ENCODE measurements around the gene GRAP2. TPM values are rescaled to one million over a fixed set of nuclear protein-coding genes. Genes with fewer than 3 reads are reported as not detected.

Gene GRAP2
- total and polyA plus RNA-seq, 2 experiments from 2014 or later: 0.42 TPM; not detected in 1

DNA sequence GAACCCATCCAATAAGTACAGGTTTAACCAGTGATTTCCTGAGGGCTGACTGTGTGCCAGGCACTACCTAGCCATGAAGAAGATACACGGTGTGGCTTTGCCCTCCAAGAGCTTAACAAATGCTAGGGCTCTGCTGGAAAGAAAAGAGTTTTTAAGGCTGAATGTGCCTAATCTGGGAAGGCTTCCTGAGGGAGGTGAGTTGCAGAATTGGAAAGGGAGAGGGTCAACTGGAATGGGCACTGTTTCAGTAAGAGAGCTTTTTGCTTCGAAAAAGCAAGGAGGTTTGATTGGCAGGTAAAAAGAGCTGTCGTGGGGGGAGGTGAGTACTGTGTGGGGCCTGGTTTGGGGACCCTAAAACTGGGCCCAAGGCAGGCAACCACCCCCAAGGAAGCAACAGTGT is 96.5 kb downstream of the GRAP2 start:
- H3K4me2 ChIP-seq: peak overlapping the region; percentile 96
- H3K9me2 ChIP-seq (ENCODE audit: insufficient read depth): no peaks in the 10 kb centered on the region
- DNase-seq (ENCODE audit: low spot score): no peak
- Mint-ChIP-seq H3K4me1 (peaks cover 71% of the 10 kb centered on the region), H3K9me3 (no peaks in the 10 kb centered on the region; the same call in 2 of the 3 replicates), H3K36me3 (ENCODE audit: low read depth) (peaks cover 17% of the 10 kb centered on the region), H3K4me3 (peak overlapping the region; percentile 76), H3K27ac (peak overlapping the region; percentile 86), H3K27me3 (ENCODE audit: insufficient read depth, low read depth, poor library complexity) (peaks cover 25% of the 10 kb centered on the region)
- no peak for ATAC-seq
- H3K79me2 ChIP-seq (replicated peaks; ENCODE audit: insufficient read depth): peaks cover 57% of the 10 kb centered on the region
- H3K27me3 ChIP-seq (ENCODE audit: insufficient read depth): peaks cover 19% of the 10 kb centered on the region
- H3F3A ChIP-seq (replicated peaks; ENCODE audit: low read depth): peaks cover 31% of the 10 kb centered on the region
- H3K36me3 ChIP-seq (ENCODE audit: insufficient read depth): no peaks in the 10 kb centered on the region; the same call in 1 of the 2 replicates
- H3K4me1 ChIP-seq (ENCODE audit: insufficient read depth): peaks cover 76% of the 10 kb centered on the region
- H4K20me1 ChIP-seq (replicated peaks; ENCODE audit: insufficient read depth): peaks cover 4% of the 10 kb centered on the region; the same call in 1 of the 2 replicates
- no peak overlapping the region for H2AFZ ChIP-seq
- peak overlapping the region; percentile 34 for H3K4me3 ChIP-seq
- TF ChIP-seq NANOG (IDR thresholded peaks at IDR 0.05; ENCODE audit: borderline replicate concordance) (no peak), ZNF114 (CRISPR knock-in tag; IDR thresholded peaks at IDR 0.05) (no peak), ZNF331 (CRISPR knock-in tag; IDR thresholded peaks at IDR 0.05; ENCODE audit: low read depth) (no peak), EZH2phosphoT487 (IDR thresholded peaks at IDR 0.05; ENCODE audit: unreplicated experiment) (no peak), STAT1 (IDR thresholded peaks at IDR 0.05; ENCODE audit: unreplicated experiment) (no peak), JUNB (IDR thresholded peaks at IDR 0.05; ENCODE audit: unreplicated experiment) (no peak), EZH2 (IDR thresholded peaks at IDR 0.05; ENCODE audit: low read depth, unreplicated experiment) (no peak), CREB1 (CRISPR knock-in tag; IDR thresholded peaks at IDR 0.05; ENCODE audit: low read depth) (no peak)
- TF ChIP-seq, protein P1, sequence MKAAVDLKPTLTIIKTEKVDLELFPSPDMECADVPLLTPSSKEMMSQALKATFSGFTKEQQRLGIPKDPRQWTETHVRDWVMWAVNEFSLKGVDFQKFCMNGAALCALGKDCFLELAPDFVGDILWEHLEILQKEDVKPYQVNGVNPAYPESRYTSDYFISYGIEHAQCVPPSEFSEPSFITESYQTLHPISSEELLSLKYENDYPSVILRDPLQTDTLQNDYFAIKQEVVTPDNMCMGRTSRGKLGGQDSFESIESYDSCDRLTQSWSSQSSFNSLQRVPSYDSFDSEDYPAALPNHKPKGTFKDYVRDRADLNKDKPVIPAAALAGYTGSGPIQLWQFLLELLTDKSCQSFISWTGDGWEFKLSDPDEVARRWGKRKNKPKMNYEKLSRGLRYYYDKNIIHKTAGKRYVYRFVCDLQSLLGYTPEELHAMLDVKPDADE (IDR thresholded peaks at IDR 0.05): no peak
- TF ChIP-seq, protein P2, sequence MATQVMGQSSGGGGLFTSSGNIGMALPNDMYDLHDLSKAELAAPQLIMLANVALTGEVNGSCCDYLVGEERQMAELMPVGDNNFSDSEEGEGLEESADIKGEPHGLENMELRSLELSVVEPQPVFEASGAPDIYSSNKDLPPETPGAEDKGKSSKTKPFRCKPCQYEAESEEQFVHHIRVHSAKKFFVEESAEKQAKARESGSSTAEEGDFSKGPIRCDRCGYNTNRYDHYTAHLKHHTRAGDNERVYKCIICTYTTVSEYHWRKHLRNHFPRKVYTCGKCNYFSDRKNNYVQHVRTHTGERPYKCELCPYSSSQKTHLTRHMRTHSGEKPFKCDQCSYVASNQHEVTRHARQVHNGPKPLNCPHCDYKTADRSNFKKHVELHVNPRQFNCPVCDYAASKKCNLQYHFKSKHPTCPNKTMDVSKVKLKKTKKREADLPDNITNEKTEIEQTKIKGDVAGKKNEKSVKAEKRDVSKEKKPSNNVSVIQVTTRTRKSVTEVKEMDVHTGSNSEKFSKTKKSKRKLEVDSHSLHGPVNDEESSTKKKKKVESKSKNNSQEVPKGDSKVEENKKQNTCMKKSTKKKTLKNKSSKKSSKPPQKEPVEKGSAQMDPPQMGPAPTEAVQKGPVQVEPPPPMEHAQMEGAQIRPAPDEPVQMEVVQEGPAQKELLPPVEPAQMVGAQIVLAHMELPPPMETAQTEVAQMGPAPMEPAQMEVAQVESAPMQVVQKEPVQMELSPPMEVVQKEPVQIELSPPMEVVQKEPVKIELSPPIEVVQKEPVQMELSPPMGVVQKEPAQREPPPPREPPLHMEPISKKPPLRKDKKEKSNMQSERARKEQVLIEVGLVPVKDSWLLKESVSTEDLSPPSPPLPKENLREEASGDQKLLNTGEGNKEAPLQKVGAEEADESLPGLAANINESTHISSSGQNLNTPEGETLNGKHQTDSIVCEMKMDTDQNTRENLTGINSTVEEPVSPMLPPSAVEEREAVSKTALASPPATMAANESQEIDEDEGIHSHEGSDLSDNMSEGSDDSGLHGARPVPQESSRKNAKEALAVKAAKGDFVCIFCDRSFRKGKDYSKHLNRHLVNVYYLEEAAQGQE (IDR thresholded peaks at IDR 0.05; ENCODE audit: unreplicated experiment): no peak
- TF ChIP-seq, protein P3, sequence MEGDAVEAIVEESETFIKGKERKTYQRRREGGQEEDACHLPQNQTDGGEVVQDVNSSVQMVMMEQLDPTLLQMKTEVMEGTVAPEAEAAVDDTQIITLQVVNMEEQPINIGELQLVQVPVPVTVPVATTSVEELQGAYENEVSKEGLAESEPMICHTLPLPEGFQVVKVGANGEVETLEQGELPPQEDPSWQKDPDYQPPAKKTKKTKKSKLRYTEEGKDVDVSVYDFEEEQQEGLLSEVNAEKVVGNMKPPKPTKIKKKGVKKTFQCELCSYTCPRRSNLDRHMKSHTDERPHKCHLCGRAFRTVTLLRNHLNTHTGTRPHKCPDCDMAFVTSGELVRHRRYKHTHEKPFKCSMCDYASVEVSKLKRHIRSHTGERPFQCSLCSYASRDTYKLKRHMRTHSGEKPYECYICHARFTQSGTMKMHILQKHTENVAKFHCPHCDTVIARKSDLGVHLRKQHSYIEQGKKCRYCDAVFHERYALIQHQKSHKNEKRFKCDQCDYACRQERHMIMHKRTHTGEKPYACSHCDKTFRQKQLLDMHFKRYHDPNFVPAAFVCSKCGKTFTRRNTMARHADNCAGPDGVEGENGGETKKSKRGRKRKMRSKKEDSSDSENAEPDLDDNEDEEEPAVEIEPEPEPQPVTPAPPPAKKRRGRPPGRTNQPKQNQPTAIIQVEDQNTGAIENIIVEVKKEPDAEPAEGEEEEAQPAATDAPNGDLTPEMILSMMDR (conservative IDR thresholded peaks at IDR 0.05; ENCODE audit: low read depth in 2 of 2): no peak
- TF ChIP-seq, protein P4, sequence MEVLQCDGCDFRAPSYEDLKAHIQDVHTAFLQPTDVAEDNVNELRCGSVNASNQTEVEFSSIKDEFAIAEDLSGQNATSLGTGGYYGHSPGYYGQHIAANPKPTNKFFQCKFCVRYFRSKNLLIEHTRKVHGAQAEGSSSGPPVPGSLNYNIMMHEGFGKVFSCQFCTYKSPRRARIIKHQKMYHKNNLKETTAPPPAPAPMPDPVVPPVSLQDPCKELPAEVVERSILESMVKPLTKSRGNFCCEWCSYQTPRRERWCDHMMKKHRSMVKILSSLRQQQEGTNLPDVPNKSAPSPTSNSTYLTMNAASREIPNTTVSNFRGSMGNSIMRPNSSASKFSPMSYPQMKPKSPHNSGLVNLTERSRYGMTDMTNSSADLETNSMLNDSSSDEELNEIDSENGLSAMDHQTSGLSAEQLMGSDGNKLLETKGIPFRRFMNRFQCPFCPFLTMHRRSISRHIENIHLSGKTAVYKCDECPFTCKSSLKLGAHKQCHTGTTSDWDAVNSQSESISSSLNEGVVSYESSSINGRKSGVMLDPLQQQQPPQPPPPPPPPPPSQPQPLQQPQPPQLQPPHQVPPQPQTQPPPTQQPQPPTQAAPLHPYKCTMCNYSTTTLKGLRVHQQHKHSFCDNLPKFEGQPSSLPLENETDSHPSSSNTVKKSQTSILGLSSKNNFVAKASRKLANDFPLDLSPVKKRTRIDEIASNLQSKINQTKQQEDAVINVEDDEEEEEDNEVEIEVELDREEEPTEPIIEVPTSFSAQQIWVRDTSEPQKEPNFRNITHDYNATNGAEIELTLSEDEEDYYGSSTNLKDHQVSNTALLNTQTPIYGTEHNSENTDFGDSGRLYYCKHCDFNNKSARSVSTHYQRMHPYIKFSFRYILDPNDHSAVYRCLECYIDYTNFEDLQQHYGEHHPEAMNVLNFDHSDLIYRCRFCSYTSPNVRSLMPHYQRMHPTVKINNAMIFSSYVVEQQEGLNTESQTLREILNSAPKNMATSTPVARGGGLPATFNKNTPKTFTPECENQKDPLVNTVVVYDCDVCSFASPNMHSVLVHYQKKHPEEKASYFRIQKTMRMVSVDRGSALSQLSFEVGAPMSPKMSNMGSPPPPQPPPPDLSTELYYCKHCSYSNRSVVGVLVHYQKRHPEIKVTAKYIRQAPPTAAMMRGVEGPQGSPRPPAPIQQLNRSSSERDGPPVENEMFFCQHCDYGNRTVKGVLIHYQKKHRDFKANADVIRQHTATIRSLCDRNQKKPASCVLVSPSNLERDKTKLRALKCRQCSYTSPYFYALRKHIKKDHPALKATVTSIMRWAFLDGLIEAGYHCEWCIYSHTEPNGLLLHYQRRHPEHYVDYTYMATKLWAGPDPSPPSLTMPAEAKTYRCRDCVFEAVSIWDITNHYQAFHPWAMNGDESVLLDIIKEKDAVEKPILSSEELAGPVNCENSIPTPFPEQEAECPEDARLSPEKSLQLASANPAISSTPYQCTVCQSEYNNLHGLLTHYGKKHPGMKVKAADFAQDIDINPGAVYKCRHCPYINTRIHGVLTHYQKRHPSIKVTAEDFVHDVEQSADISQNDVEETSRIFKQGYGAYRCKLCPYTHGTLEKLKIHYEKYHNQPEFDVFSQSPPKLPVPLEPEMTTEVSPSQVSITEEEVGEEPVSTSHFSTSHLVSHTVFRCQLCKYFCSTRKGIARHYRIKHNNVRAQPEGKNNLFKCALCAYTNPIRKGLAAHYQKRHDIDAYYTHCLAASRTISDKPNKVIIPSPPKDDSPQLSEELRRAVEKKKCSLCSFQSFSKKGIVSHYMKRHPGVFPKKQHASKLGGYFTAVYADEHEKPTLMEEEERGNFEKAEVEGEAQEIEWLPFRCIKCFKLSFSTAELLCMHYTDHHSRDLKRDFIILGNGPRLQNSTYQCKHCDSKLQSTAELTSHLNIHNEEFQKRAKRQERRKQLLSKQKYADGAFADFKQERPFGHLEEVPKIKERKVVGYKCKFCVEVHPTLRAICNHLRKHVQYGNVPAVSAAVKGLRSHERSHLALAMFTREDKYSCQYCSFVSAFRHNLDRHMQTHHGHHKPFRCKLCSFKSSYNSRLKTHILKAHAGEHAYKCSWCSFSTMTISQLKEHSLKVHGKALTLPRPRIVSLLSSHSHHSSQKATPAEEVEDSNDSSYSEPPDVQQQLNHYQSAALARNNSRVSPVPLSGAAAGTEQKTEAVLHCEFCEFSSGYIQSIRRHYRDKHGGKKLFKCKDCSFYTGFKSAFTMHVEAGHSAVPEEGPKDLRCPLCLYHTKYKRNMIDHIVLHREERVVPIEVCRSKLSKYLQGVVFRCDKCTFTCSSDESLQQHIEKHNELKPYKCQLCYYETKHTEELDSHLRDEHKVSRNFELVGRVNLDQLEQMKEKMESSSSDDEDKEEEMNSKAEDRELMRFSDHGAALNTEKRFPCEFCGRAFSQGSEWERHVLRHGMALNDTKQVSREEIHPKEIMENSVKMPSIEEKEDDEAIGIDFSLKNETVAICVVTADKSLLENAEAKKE (CRISPR knock-in tag; IDR thresholded peaks at IDR 0.05): no peak
- H3K27ac ChIP-seq (ENCODE audit: low read depth): peak overlapping the region; percentile 85
